ENCODE data around the gene TBC1D2.
"Not testable (repeated sequence)": the region's sequence is repeated elsewhere in the genome, so short reads cannot be mapped to it uniquely, and the experiment has no call there.

Gene TBC1D2

DNA sequence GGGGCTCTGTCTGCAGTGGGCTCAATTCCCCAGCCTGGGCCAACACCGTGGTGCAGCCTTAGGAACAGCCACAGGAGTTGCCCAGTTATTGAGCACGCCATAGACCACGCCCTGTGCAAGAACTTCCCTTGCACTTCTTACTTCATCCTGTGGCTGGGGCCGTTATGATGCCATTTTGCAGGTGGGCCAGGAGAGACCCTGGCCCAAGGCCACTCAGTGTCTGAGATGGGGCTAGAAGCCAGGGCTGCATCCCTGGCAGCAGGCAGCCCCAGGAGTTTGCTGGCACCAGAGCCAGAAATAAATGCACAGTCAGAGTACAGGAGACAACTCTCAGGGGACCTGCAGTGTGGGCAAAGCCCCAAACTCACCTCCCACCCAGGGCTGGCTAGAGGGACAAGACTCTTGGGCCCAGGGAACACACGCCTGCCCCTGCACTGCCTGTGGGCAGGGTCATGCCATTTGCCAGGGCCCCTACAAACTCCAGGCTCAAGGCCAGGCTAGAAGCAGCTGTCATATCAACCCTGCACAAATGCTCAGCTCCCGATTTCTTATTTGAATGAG lies 69.8 kb downstream of the TBC1D2 start:
- DNase-seq (ENCODE audit: low read depth) = no peak

DNA sequence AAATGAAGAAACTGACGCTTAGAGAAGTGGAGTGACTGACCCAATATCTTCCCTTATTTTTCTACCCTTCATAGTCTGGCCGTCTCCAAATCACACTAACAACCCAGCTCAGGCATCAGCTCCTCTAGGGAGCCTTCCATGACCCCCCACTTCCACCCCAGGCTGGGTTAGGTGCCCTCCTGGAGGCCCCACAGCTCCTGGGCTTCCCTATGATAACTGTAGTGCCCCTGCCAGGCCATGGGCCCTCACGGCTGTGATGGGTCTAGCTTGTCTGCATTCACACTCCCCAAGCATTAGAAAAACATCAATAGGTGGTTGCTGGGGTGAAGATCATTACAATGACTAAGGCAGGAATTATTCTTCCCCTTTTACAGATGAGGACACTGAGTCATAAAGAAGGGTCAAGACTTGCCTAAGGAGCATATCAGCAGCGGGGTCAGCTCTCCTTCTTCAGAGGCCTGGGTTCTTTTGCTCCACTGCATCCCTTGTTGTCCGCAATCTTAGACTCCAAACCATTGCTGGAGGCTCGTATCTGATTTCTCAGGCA lies 70.4 kb downstream of the TBC1D2 start:
- DNase-seq (ENCODE audit: low read depth) = no peak

DNA sequence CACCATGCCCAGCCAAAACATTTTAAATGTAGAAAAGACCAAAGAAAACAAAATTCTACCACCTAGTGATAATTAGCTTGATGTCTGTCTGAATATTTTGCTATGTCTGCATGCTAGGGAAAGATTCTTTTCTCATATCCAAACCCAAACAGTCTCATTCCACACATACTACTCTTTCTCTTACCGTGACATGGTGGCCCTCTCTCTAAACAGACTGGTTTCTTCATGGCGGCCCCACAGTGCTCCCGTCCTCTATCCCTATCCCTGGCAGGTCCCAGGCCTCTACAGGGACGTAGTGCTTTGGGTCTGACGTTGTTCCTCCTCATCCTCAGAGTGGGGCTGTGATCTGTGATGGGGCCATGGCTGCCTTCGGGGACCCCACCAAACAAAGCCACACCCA lies 71.1 kb downstream of the TBC1D2 start:
- DNase-seq (ENCODE audit: low read depth) = no peak

DNA sequence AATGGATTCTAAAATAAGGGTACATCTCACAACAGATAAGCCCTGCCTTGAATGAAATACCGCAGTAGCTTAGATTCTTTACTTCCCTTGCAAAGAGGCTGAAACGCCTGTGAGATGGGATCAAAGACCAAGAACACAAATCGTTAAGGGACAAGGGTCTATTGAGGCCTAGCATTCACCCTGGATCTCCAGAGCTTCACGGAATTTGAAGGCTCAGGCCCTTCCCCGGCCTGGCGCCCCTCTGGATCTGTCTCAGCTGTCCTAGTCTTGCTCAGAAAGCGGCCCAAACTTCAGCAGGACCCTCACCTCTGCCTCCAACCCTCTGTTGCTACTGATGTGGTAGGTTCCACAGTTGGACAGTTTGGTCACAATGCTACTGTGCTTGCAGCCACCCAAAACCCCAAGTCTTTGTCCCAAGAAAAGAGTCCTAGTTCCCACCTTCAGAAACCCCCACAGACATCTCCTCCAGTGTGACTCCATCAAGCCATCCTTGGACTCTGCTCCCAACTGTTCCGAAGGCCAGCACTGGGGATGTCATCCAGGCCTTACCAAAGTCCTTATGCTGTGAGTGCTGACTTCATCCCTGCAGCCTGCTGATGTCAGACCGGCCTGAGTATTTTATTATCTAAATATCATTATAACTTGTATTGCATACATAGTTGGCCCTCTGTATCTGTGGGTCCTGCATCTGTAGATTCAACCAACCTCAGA lies 72.4 kb downstream of the TBC1D2 start:
- DNase-seq (ENCODE audit: low read depth) = no peak

DNA sequence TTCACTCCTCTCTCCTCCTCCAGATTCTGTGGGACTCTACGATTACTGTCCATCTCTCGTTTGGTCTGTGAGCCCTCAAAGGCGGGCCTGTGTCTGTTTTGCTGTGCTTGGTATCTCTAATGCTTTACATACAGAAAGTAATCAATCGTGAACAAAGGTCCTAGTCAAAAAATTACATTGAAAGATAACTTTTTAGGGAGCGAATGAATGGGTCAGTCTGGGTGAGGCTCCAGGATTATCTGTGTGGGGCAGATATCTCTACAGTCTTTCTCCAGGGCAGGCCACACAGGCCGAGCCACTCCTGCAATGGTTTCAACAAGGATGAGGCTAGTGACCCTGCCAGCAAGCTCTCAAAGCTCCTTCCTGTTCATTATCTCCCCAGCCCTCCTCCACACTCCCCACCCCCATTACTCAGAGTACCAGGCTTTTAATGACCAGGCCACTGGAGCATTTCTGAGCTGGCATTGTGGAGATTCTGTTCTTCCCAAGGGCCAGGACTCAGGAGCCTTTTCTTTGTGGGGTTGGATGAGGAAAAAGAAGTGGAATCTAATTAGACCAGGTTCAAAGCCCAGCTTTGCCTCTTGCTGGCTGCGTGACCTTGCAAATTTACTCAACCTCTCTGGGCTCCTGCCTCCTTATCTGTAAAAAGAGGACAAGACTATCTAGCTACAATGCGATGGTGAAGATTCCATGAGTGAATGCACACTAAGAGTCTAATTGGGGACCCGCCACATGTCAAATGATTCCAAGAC lies 73.2 kb downstream of the TBC1D2 start:
- no peak for DNase-seq (ENCODE audit: low read depth)

DNA sequence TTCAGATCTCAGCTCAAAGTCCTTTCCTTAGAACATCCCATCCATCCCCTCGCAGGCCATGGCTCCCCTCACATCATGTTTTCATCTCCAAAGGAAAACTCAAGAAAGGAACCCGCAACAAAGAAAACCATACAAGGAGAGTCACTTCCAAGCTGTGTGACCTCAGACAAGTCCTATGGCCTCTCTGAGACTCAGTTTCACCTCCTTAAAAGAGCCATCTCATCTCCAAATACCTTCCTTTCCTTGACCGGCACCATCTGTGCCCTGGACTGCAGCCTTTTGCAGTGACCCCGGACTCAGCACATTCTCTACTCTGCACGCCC lies 73.7 kb downstream of the TBC1D2 start:
- no peak for DNase-seq (ENCODE audit: low read depth)

DNA sequence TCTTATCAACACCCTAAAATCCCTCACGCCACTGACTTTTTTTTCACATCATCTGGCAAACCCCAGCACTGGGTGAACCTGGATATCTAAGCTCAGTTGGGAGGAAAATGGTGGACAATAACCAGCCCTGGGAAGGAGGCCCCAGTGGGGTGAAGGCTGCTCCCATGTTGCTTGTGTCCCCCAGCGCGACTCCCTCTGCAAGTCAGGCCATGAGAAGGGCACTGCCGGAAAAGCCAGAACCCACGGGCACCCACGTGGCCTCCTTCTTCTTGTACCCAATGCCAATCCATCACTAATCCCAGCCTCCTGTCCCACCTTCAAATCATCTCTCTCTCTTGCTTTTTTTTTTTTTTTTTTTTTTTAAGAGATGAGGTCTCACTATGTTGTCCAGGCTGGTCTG lies 74.5 kb downstream of the TBC1D2 start:
- no peak for DNase-seq (ENCODE audit: low read depth)

DNA sequence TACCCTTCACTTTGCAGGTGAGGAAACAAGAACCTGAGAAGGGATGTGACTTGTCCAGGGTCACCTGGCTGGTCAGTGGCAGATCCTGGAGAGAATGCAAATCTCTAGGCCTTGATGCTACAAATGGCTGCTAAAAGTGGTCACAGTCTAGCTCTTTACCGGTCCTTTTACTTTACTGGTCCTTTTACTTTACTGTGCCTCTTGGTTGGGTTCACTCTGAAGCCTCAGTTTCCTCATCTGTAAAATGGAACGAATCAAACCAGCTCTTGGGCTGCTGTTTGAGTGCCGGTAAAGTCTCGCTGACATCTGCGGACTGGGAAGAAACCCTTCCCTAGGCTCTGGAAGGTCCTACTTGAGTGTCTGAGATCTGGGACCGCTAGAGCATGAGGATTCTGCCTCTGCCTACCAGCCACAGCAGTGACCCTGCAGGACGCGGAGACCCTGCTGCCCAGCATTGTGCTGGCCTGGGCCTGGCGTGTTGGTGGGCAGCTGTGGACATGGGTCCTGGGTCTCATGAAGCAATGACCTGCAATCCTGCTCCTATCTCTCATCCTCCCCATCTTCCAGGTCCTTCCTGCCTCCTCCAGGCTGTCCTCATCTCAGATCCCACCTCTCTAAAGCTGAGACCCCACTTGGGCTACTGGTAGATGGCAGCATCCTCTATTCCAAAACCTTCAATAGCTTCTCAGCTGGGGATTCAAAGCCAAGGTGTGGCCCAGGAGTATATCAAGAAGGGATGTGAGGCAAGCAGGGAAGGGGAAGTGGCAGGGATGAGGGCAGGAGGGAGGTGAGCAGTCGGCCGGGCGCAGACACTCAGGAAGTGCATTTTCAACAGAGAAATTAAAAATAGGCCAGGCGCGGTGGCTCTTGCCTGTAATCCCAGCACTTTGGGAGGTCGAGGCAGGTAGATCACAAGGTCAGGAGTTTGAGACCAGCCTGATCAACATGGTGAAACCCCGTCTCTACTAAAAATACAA lies 76.3 kb downstream of the TBC1D2 start:
- no peak for DNase-seq (ENCODE audit: low read depth)

DNA sequence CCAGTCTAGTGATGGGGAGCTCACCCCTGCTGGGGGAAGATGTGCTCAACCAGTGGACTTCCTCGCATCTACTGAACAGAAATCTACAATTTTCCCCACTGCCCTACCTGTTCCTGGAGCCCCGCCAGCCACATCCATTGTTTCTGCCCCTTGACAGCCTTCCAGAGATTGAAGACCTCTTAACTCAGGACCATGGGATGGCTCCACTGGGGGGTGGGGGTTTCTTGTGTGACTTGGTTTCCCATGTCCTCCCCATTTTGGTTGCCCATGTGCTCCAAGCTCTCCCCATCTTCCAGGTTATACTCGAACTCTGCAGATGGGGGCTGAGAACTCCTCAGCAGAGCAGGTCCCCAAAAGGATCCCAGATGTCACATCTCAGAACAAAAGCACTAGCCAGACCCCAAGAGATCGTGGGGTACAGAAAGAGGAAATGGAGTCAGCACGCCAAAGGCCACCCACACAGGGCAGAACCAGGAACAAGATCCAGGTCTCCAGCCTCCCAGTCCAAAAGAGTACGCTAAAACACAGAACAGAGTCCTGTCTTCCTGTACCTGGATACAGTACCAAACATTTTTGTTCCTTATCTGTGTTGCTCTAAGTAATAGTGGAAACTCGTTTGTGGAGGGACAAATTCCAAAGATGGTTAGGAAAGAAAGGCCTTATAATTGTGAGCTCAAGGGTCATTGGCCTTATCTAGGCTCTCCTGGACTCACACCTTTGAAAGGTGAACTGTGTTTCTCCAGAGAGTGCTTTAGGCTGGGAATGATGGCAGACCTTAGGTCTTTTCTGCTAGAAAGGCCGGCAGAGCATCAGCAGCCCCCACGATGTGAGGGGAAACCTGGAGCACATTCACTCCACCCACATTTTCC lies 78.8 kb downstream of the TBC1D2 start:
- no peak for DNase-seq (ENCODE audit: low read depth)

DNA sequence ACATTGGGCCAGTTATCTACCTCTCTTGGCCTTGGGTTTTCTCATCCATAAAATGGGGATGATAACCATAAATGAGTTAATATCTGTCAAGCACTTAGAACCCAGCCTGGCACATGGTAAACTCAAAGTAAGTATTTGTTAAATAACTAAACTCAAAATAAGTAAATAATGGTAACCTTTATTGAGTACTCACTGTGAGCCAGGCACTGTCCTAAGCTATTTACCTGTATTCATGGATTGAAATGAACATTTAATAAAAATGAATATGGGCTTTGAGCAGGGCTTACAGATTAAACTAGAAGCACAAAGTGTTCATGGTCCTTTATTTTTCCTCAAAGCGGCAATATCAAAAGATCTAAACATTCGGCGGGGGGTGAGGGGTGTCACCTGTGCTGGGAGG lies 79.7 kb downstream of the TBC1D2 start:
- no peak for DNase-seq (ENCODE audit: low read depth)

DNA sequence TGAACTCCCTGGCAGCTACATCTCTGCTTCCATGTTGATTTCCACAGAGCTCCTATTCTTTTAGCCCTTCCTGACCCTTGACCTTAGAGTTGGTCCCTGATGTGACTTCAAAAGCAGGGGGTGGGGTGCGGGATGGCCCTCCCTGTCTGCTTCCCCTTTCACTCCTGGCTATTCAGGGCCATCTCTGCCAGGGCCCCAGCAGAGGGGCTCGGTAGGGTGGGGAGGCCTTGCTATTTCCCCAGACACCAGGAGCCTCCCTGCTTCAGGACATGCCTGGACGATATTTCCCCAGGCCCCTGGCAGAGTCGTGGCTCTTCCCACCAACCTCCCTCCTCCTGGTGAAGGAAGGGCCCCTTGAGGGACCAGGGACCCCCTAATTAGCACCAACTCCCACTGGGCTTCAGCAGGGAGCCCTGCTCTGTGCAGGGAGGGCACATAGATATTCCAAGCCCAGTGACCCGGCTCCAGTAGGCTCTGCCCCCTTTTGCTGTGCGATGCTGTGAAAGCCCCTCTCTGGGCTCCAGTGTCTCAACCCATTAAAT lies 80.3 kb downstream of the TBC1D2 start:
- DNase-seq (ENCODE audit: low read depth) = no peak

DNA sequence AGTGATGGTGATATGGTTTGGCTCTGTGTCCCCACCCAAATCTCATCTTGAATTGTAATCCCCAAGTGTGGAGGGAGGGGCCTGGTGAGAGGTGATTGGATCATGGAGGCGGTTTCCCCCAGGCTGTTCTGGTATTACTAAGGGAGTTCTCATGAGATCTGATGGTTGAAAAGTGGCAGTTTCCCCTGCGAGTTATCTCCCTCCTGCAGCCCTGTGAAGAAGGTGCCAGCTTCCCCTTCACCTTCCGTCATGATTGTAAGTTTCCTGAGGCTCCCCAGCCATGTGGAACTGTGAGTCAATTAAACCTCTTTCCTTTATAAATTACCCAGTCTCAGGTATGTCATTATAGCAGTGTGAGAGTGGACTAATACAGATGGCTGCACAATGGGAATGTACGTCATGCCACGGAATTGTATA lies 80.9 kb downstream of the TBC1D2 start:
- not testable (repeated sequence) for DNase-seq (ENCODE audit: low read depth)

DNA sequence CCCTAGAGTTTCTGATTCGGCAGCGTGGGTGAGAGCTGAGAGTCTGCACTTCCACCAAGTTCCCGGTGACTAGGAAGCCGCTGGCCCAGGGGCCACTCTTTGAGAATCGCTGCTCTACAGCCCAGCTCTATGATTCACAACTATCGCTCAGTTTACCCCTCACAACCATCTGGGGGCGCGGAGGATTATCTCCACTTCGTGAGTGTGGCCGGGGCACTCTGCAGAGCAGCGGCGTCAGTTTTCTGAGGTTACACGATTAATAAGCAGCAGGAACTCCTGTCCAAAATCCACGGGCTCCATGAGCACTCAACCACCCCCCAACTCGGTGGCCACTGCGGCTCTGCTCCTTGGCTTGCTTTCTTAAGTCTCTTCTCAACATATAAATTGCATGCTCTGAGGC lies 82.3 kb downstream of the TBC1D2 start:
- DNase-seq (ENCODE audit: low read depth) = no peak

DNA sequence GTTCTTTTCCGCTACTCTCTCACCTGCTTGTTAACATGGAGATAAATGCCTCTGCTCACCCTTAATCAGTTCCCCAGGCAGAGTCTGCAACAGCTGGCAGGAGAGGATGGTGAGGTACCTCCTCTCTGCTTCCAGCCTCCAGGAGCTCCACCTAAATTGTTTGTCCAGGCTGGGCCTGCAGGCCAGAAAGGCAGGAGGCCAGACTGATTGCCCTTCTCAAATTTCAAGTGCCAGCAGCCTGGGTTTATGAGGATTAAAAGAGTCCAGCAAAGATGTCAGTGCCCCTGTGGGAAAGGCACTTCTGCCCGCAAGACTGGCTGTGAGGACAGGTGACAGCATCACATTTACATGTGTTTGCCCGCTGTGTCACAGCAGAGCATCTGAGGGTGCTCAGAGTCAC lies 82.8 kb downstream of the TBC1D2 start:
- DNase-seq (ENCODE audit: low read depth) = no peak

DNA sequence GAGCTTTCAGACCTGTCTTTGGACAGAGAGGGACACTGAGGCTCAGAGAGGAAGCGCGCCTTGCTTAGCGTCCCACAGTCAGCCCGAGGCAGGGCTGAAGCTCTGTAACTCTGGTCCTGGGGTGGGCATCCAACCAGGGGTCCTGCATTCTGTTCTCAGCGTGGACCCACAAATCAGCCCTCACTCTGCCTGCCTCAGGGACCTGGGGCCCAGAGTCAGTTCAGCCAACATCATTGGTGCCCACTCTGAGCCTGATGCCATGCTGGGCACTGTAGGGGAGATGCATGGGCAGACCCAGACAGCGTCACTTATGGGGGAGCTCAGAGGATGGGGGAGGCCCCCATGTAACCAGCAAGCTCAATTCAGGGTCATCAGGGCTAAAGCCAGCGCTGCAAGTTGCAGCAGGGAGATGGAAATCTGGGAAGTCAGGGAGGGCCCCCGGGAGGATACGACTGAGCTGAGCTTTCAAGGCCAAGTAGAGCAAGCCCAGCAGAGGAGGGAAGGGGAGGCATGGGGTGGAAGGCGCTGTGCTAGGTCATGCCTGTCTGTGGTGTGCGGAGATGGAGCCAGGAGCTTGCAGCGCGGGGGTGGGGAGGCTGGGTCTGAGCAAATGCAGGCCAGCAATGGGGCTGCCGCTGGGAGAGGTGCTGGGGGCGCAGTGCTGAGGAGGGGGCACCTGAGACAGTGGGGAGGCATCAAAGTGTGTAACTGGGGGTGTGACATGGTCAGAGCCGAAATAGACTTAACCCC lies 84.1 kb downstream of the TBC1D2 start:
- DNase-seq (ENCODE audit: low read depth) = no peak

DNA sequence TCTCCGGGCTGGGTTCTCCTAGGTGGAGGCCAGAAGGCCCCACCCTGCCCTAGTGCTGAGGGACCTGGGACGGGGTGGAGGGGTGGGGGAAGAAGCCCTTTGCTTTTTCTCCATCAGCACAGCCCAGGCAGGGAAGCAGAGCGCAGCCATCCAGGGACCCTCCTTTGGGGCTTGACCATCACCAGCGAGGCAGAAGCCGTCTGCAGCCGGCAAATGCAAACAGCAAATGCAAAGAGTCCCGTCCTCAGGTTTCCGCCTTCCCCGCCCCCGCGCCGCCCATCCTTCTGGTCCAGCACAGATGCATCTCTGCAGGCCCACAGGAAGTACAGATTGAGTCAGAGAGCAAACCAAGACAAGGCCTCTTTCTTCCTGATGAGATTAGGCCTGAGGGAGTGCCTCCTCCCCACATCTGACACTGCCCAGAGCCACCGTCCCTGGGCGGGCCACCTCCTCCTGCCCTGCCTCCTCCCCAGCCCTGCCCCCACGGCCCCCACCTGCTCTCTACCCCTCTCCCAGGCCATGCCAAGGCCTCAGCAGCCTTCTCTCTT lies 86.4 kb downstream of the TBC1D2 start:
- no peak for DNase-seq (ENCODE audit: low read depth)

DNA sequence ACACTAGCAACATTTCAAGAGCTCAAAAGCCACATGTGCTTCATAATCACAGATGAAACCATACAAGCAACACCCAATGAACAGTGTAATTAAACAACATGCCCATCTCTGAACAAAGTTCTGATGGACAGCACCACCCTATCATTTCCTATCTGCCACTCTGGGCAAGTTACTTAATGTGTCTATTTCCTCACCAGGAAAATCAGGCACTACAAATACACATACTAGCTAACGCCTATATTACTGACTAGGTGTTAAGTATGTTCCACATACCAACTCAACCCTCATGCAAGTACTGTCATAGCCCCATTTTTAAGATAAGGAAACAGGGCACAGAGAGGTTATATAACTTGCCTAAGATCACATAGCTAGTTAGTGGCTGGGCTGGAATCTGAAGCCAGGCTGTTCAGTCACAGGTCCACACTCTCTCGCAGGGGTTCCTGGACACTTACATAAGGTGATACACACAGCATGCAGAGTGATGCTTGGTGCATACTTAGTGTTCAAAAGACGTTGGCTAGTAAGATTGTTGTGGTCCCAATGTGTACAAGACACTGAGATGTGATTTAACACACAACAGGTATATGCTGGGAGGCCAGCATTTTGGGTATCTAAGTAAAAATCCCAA lies 87.2 kb downstream of the TBC1D2 start:
- no peak for DNase-seq (ENCODE audit: low read depth)

DNA sequence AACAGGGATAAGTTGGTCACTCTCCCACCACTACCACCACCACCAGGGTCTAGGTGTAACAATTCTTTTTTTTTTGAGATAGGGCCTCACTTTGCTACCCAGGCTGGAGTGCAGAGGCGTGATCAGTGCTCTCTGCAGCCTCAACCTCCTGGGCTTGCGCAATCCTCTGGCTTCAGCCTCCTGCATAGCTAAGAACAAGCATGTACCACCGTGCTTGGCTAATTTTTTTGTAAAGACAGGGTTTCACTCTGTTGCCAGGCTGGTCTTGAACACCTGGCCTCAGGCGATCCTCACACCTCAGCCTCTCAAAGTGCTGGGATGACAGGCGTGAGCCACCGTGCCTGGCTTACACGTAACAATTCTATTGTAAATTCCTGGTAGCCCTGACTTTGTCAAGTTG lies 90.5 kb downstream of the TBC1D2 start:
- DNase-seq (ENCODE audit: low read depth) = no peak

DNA sequence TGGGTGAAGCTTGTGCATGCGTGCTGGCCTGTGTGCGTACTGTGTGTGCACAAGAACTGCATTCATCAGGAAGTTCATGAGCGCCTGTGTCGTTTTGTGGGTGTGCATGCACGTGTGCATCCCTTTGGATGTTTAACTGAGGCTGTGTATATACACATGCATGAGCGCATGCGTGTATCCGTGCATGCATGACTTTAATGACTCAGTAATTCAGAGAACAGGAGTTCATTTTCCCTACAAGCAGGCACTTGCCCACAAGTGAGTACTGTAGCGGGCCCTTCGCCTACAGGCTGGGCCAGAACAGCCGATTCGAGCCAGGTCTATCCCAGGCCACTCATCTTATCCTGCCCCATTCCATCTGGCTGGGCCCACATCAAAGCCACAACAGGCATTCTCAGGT lies 92.8 kb downstream of the TBC1D2 start:
- DNase-seq (ENCODE audit: low read depth) = no peak

Measured in HS-5 (cell line).